GM10248 (cell line): ENCODE data around the gene MAD1L1.

Experiments
- CTCF ChIA-PET: fragments of 300-600 bp; sonication (Branson Sonifier 250); formaldehyde crosslinking; extraction: SDS; loops from one replicate; lab custom pipeline; 2021; ENCODE audit warnings: antibody characterized with exemption; lab: Yijun Ruan, JAX
- POLR2A ChIA-PET: fragments of 350-650 bp; sonication (Branson Sonifier 250); formaldehyde crosslinking; extraction: SDS; loops from one replicate; lab custom pipeline; 2020; ENCODE audit warnings: antibody characterized with exemption; lab: Yijun Ruan, JAX
- DNase-seq: peaks from one replicate; pipeline ENCODE4 v3.0.0; 2012; ENCODE audit errors: extremely low spot score
- TF ChIP-seq, protein P1 (sequence below): IDR thresholded peaks from 2 replicates; pipeline ENCODE4 v1.5.1; 2012; ENCODE audit warnings: mild to moderate bottlenecking, low read depth; ENCODE audit errors: extremely low read depth, missing control alignments, control extremely low read depth

Gene MAD1L1

DNA sequence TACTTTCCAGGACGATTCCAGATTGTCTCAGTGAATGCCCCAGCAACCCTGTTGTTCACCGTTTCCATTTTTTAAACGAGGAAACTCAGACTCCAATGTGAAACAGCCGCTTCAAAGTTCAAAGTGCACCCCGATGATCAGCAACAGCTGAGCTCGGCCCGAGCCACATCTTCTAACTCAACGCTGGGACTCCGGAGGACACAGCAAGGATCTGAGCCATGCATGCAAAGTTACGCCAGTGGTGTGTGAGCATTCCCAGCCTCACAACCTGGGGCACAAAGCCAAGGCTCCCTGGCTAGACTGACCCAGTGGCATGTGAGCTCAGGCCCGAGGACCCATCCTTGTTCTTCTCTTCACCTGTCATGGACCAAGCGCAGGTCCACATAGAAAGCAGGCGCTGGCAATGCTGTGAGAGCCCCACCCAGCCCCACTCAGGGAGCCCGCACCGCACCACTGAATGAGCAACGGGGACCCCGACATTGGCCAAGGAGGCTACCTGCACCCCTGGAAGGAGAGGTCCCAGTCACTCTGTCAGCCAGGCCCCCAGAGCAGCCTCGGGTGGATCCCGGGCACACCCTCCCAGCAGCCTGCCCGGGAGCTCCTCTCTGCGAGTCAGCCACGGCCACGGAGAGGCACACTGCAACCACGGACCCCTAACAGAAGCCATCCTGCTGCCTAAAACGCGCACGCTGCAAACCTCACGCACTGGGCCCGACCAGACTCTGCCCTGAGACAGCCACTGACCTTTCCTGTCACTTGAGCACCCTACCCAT lies 82.9 kb downstream of the MAD1L1 start:
- TF ChIP-seq, protein P1, sequence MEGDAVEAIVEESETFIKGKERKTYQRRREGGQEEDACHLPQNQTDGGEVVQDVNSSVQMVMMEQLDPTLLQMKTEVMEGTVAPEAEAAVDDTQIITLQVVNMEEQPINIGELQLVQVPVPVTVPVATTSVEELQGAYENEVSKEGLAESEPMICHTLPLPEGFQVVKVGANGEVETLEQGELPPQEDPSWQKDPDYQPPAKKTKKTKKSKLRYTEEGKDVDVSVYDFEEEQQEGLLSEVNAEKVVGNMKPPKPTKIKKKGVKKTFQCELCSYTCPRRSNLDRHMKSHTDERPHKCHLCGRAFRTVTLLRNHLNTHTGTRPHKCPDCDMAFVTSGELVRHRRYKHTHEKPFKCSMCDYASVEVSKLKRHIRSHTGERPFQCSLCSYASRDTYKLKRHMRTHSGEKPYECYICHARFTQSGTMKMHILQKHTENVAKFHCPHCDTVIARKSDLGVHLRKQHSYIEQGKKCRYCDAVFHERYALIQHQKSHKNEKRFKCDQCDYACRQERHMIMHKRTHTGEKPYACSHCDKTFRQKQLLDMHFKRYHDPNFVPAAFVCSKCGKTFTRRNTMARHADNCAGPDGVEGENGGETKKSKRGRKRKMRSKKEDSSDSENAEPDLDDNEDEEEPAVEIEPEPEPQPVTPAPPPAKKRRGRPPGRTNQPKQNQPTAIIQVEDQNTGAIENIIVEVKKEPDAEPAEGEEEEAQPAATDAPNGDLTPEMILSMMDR, result no peak
- POLR2A ChIA-PET, result no interaction called here
- CTCF ChIA-PET, result interaction anchor here (0.9 kb wide), 2 partner anchors 8 to 11 kb away, joined by 3 to 4 read pairs; no protein-coding TSS in a partner anchor
- no peak for DNase-seq

DNA sequence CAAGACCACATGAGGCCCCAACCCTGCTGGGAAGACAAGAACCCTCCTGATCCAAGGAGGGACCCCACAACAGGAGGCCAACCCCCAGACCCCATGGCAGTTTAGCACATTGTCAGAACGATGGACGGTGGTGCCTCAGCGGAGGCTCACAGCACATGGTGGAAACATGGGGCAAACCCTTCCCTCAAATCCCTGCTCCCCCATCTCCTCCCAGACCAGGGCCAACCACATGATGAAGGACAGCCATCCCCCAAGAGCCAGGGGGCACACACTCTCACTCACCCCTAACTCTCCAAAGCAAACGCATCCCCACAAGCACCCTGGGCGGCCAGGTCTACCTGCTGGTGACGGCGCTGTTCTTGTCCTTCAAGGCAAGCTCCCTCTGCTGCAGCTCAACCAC lies 83.9 kb downstream of the MAD1L1 start:
- TF ChIP-seq, protein P1, result no peak
- ChIA-PET POLR2A (no interaction called here), CTCF (interaction anchor here (0.9 kb wide), 1 partner anchor 9 kb away, joined by 3 read pairs; no protein-coding TSS in a partner anchor)
- no peak for DNase-seq

DNA sequence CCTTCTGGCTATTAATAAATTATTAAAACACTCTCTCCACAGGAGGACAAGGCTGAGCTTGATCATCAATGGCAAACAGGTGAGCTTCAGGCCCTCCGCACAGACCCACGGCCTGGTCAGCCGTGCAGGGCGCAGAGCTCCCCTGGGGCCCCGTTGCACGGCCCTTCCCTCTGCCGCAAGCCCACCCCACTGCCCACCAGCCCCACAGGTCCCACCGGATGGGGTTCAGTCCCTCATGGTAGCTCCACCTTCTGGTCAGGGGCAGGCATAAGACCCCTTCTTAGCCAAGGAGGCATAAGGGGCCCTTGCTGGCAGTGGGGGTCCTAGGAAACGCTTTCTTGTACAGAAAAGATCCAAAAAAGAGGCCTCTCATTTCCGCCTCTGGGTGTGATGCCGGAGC lies 84.6 kb downstream of the MAD1L1 start:
- CTCF ChIA-PET, result interaction anchor here (1.5 kb wide), 1 partner anchor 19 kb away, joined by 4 read pairs; no protein-coding TSS in a partner anchor
- TF ChIP-seq, protein P1, result no peak
- DNase-seq, result no peak
- POLR2A ChIA-PET, result no interaction called here

- ChIA-PET POLR2A (no interaction called here), CTCF (interaction anchor here (1.2 to 2.9 kb wide), 3 partner anchors 11 to 201 kb away, joined by 3 to 8 read pairs (median 4); no protein-coding TSS in a partner anchor)
- TF ChIP-seq, protein P1, result no peak
- no peak for DNase-seq
Measured at GRCh38 chr7:2146676-2147472, 85.9 kb downstream of the MAD1L1 start.

DNA sequence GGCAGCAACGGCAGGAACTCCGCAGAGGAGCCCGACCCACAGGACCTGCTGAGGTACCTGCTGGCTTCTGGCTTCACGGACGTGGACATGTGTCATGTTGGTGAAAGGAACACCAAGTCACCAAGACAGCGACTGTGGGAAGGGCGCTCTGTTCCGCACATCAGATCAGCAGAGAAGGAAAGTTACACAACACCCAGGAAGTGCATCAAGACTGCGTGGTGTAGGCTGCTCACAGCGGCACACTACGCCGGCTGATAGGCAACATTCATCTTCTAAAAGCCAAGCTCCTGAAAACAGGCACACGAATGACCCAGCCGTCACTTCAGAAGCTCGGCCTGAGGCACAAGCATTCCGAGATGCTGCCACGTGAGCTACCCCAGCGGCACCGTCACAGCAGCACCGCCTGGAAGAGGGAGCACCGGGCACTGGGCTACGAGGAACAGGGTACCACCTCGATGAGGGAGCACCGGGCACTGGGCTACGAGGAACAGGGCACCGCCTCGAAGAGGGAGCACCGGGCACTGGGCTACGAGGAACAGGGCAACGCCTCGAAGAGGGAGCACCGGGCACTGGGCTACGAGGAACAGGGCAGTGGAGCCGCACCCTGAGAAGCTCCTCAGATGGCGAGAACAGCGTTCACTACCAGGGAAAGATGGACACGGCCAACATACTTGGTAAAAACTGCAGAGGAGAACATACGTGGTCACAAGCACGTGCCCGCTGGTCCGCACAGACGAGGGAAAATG lies 86.7 kb downstream of the MAD1L1 start:
- ChIA-PET POLR2A (no interaction called here), CTCF (interaction anchor here (1.2 to 2.9 kb wide), 4 partner anchors 12 to 202 kb away, joined by 3 to 8 read pairs (median 4); no protein-coding TSS in a partner anchor)
- no peak for DNase-seq
- TF ChIP-seq, protein P1, result no peak

DNA sequence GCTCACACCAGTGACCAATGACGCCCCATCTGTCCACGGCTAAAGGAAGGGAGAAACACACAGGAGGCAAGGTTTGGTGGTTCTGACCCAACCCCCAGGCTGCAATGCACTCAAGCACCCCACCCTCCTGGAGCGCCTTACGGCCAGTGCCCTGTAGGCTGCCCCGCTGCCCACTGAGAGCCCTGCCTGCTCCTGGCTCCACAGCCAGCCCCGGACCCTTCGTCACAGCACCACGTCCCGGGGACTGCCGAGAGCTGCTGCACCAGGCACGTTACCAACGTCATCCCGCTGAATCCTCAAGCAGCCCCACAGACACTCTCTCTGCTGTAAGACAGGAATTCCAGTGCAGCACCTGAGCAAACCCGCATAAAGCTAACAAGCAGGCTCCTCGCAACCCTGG lies 87.8 kb downstream of the MAD1L1 start:
- ChIA-PET CTCF (interaction anchor here (1.3 to 2.9 kb wide), 3 partner anchors 13 to 62 kb away, joined by 3 to 8 read pairs (median 4); no protein-coding TSS in a partner anchor), POLR2A (no interaction called here)
- TF ChIP-seq, protein P1, result no peak
- no peak for DNase-seq
